HepG2 (cell line): Measurements from ENCODE around the gene MRFAP1L1. TPM values are rescaled to one million over a fixed set of nuclear protein-coding genes. Genes with fewer than 3 reads are reported as not detected.

Experiments used
- FOXP4 ChIP-seq: sonication (generic); formaldehyde crosslinking; IDR thresholded peaks from 2 replicates; pipeline ENCODE4 v1.4.0; 2020; ENCODE audit warnings: missing genetic modification reagents
- MED8 ChIP-seq: sonication (generic); formaldehyde crosslinking; IDR thresholded peaks from 2 replicates; pipeline ENCODE4 v1.8.1; 2023; ENCODE audit warnings: mild to moderate bottlenecking, missing genetic modification reagents; ENCODE audit not compliant: insufficient replicate concordance
- MYC ChIP-seq: sonication (generic); formaldehyde crosslinking; IDR thresholded peaks from 2 replicates; pipeline ENCODE4 v1.9.0; 2021; ENCODE audit warnings: missing genetic modification reagents, borderline replicate concordance
- SIN3A ChIP-seq: IDR thresholded peaks from 2 replicates; pipeline ENCODE4 v1.6.1; 2011; ENCODE audit warnings: low read depth, mild to moderate bottlenecking, control low read depth, low read length, borderline replicate concordance
- SIX1 ChIP-seq: sonication (generic); formaldehyde crosslinking; IDR thresholded peaks from 2 replicates; pipeline ENCODE4 v1.4.0; 2020; ENCODE audit warnings: missing genetic modification reagents, borderline replicate concordance
- ZBTB37 ChIP-seq: sonication (generic); formaldehyde crosslinking; IDR thresholded peaks from 2 replicates; pipeline ENCODE4 v1.4.0; 2020; ENCODE audit warnings: mild to moderate bottlenecking, missing genetic modification reagents
- ZNF318 ChIP-seq: sonication (generic); formaldehyde crosslinking; IDR thresholded peaks from 2 replicates; pipeline ENCODE4 v1.4.0; 2020; ENCODE audit warnings: mild to moderate bottlenecking, missing genetic modification reagents
- ZNF704 ChIP-seq: sonication (generic); formaldehyde crosslinking; IDR thresholded peaks from 2 replicates; pipeline ENCODE4 v1.8.1; 2023; ENCODE audit warnings: mild to moderate bottlenecking, inconsistent platforms, moderate library complexity, missing genetic modification reagents, borderline replicate concordance
- polyA plus RNA-seq, 8 experiments: library from polyadenylated mRNA; depleted of rRNA in 3 of 8; stranded (reverse) in 7 of 8; unstranded in 1 of 8; fragments of >200 nt; fragmentation: Illumina TruSeq in 4 of 8; extraction: Trizol in 4 of 8; gene quantifications; 2 replicates each; pipeline versions ENCODE4 v1.2.1 to v1.2.3, GENCODE V29; 2011 to 2016; ENCODE audit warnings: low read depth in 4 of 8, missing spikeins in 1 of 8, mixed read lengths in 1 of 8; ENCODE audit not compliant: insufficient read depth in 1 of 8
- total RNA-seq, 5 experiments: library from RNA; depleted of rRNA; stranded (reverse); fragments of >200 nt; fragmentation: Illumina TruSeq; extraction: Trizol; gene quantifications; 2 replicates each; pipeline ENCODE4 v1.2.3, GENCODE V29; 2016; ENCODE audit warnings: low read depth in 1 of 5
- TF ChIP-seq, protein P1 (sequence below): sonication (generic); formaldehyde crosslinking; IDR thresholded peaks from 2 replicates; pipeline ENCODE4 v1.4.0; 2020; ENCODE audit warnings: missing genetic modification reagents, borderline replicate concordance

MRFAP1L1 gene
- total and polyA plus RNA-seq, 2 of the 13 experiments (the other 11 are each of a cell fraction or from before 2014, with no cell fraction given): 44.8 to 76.6 TPM

DNA sequence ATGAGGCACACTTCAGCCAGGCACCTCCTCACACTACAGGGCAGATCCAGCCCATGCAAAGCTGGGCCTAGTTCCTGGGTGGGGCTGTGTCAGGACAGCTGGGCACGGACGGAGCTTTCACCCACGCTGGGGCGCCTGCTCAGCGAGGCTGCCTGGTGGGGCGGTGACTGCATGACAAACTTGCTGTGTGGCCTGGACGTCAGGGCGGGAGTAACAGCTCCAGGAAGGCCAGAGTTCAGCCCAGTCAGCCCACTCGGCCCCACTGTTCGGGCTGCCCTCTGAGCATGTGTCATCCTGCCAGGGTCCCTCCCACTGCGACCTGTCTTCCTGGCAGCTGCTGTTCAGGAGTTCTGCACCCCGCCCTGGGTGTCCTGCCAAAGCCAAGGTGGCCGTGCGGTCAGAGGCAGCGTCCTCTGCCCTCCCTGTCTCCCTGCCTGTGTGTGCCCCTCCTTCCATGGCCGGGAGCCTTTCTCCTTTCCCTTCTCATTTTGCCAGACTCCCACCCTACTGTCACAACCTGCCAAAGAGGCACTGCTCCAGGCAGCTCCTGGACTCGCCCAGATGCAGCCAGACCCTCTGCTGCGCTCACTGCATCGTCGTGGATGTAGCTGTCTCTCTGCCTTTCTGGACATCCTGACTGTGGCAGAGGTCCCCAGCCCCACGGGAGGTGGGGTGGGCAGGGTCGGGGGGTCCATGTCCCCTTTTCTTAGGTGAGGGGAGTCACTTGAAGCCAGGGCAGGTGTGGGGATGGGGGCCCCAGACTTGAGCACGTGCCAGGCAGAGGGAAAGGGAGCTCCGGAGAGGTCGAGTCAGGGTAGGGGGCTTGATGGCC is 39.9 kb upstream of the MRFAP1L1 start (continued):
- TF ChIP-seq ZNF318 (CRISPR knock-in tag): 0 out of 2 replicates have a peak, but pooled peaks have one; percentile 85
- TF ChIP-seq SIN3A: 0 out of 2 replicates have a peak, but pooled peaks have one; percentile 58
- TF ChIP-seq, protein P1, sequence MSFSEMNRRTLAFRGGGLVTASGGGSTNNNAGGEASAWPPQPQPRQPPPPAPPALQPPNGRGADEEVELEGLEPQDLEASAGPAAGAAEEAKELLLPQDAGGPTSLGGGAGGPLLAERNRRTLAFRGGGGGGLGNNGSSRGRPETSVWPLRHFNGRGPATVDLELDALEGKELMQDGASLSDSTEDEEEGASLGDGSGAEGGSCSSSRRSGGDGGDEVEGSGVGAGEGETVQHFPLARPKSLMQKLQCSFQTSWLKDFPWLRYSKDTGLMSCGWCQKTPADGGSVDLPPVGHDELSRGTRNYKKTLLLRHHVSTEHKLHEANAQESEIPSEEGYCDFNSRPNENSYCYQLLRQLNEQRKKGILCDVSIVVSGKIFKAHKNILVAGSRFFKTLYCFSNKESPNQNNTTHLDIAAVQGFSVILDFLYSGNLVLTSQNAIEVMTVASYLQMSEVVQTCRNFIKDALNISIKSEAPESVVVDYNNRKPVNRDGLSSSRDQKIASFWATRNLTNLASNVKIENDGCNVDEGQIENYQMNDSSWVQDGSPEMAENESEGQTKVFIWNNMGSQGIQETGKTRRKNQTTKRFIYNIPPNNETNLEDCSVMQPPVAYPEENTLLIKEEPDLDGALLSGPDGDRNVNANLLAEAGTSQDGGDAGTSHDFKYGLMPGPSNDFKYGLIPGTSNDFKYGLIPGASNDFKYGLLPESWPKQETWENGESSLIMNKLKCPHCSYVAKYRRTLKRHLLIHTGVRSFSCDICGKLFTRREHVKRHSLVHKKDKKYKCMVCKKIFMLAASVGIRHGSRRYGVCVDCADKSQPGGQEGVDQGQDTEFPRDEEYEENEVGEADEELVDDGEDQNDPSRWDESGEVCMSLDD: peak; percentile 41; the same call in 1 of the 2 replicates
- TF ChIP-seq ZNF704 (CRISPR knock-in tag): 0 out of 2 replicates have a peak, but pooled peaks have one; percentile 82
- no peak for TF ChIP-seq ZBTB37 (CRISPR knock-in tag)
- peak; percentile 93 for TF ChIP-seq FOXP4 (CRISPR knock-in tag)
- TF ChIP-seq SIX1 (CRISPR knock-in tag): peak; percentile 47; the same call in 1 of the 2 replicates
- TF ChIP-seq MYC (CRISPR knock-in tag): peak; percentile 94
- peak; percentile 61 for TF ChIP-seq MED8 (CRISPR knock-in tag)
